GM21529 (cell line): ENCODE results near the gene NAA60.
"Not testable (repeated sequence)": the region's sequence is repeated elsewhere in the genome, so short reads cannot be mapped to it uniquely, and the experiment has no call there.

Experiments
- ATAC-seq: cut with Tn5 transposase; IDR thresholded peaks from one replicate; pipeline ENCODE4 v1.9.1; 2021; ENCODE audit not compliant: unreplicated experiment

The NAA60 gene

DNA sequence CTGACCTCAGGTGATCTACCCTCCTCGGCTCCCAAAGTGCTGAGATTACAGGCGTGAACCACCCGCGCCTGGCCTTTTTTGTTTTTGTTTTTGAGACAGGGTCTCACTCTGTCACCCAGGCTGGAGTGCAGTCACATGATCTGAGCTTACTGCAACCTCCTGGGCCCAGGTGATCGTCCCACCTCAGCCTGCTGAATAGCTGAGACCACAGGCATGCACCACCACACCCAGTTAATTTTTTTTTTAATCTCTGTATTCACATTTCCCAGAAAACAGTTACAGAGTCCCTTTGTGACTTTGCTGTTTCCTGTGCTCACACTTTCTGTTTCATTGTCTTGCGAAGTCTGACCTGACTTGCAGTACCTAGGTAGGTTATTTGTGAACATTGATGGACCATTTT is 60.0 kb downstream of the NAA60 start:
- no peak for ATAC-seq

DNA sequence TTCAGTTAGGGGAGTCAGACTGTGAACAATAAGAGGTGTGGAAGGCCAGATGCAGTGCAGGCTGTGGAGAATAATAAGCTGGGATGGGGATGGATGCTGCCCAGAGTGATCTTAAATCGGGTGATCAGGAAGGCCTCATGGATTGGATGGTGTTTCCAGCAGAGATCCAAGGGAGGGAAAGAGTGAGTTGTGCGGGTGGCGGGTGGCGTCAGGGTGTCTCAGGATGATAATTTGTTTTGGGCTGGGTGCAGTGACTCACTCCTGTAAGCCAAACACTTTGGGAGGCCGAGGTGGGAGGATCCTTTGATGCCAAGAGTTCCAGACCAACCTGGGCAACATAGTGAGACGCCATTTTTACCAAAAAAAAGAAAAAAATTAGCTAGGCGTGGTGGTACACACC is 65.3 kb downstream of the NAA60 start:
- ATAC-seq, result no peak

DNA sequence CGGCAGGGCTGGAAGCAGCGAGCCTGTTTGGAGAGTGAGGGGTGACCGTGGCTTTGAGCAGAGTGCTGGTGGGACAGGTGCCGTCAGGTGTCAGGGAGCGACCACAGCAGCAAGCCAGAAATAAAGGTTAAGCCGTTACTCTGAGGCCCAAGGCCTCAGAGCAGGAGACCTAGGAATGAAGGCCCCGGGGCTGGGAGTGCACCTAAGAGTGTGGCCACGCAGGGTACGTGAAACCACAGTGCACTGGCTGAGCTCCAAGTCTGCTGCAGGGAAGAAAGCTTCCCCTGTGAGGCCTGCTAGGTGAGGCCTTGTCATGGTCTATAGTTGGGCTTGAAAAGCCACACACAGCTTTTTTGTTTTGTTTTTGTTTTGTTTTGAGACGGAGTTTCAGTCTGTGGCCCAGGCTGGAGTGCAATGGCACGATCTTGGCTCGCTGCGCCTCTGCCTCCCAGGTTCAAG is 66.0 kb downstream of the NAA60 start:
- no peak for ATAC-seq

DNA sequence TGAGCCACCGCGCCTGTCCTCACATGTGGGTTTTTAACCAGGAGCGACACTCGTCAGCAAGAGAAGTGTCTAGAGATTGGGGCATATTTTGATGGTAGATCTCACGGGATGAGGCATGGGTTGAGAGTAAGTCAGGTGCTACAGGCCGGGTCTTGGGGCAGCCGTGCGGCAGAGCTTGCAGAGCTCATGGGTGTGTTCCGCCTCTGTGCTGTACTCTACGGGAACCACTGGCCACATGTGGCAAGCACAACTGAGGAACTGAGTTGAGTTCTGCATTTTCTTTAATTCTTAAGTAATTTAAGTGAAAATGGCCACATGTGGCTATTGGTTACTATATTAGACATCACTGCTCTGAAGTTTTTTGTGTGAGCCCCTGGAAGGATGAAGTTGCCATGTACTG is 66.9 kb downstream of the NAA60 start:
- no peak for ATAC-seq

DNA sequence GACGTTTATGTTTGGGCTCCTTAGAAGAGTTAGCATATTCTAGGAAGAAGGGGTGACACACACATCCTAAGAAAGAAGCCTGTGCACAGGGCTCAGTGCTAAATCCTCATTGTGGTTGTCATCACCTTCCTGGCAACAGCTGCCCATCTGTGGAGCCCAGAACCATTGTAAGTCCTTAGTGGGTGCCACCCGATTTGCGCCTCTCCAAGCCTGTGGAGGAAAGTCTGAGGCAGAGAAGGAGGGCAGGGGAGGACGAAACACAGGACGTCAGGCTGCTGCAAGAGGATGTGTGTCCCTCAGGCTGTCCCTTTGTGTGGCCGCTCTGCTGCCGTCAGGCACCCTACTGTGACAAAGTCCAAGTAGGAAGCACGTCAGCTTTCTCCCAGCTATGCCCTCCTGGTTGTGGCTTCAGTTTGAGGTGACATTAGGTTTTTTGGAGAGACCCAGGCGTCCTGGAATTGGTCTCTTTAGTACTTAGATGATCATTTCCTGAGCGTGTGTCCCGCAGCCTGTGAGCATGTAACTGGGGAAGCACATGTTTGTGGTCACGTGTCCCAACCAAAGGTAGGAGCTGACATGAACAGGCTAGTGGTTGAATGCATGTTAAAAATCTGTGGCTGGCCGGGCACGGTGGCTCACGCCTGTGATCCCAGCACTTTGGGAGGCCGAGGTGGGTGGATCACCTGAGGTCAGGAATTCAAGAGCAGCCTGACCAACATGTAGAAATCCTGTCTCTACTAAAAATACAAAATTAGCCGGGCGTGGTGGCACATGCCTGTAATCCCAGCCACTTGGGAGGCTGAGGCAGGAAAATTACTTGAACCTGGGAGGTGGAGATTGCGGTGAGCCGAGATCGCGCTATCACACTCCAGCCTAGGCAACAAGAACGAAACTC is 68.1 kb downstream of the NAA60 start:
- ATAC-seq, result no peak

DNA sequence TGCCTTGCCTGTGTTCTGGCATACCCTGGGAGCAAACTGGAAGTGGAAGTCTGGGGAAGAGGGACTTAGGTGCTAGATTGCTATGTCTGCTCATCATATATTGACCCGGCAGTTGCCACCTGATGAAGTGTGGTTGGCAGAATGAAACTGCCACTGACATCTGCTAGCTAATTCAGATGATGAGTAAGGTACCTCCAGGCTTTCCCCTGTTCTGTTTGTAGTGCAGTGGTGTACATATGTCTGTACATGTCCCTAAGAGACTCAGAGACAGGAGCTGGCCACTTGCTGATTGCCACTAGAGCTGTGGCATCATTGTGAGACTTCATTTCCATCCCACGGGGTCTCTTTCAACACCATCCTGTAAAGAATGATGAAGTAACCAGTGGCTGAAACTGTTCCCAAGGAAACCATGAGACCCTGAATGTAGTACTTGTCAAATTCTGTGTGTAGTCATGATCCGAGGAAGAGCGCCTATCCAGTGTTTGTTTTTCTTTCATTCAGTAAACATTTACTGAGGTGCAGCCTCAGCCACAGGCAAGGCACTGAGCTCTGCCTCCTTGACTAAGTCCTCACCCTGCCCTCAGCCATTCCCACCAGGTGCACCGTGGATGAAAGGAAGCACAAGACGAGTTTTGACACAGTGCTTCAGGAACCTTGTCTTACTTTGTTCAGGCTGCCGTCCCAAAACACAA is 70.6 kb downstream of the NAA60 start:
- ATAC-seq, result no peak

DNA sequence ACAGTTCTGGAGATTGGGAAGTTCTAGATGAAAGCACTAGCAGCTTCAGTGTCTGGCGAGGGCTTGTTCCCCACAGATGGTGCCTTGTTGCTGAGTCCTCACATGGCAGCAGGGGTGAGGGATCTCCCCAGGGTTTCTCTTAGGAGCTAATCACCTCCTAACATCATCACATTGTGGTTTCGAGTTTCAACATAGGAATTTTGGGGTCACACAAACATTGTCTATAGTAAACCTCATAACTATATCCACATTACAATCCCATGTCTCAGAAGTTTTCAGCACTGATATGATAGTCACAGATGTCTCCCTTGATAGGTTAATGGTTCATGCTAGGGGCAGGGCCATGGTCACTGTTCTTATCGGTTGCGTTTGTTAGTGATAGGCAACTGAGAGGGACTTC is 71.1 kb downstream of the NAA60 start:
- ATAC-seq, result no peak

DNA sequence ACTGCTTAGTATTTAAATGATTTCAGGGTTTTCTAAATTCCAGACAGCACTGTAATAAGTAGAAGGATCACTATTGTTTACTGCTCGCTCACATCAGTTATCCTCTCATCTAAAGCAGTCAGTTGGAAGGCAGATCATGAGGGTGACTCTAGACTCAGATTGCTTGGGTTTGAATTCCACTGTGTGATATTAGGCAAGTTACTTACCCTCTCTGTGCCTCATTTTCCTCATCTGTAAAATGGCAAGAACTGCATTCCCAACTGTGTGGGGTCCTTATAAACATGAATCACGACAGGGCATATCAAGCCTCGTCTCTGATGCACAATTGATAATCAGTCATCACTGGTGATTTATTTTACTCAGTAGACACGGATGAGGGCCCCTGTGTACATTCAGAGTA is 72.4 kb downstream of the NAA60 start:
- ATAC-seq, result no peak

DNA sequence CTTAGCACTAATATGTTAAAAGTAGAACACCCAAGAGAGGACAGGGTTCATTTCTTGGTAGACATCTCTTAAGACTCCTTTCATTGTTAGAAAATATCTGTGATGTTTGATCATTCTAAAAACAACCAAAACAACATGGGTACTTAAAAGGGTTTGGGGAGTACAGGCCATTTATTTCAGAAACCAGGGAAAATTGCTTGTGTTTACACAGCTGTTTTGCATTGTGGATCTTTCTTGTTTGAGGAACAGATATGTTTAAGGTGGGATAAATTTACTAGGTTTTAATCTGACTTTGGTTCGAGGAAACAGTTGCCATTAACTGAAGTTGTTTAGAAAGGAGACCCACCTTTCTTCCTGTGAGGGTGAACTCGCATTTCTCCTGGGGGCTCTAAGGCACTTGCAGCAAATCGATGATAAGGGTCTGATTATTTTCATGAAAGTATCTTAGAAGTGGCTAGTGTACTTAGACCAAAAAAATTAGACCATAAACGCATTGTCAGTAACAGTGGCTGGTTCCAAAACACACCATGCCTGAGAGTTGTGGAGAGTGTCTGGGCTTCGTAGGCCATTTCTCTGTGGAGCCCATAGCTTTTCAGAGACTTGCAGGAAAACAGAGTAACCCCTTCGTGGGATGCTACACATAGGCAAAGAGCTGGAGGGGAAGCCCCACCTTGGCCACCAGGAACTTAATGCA is 75.0 kb downstream of the NAA60 start:
- no peak for ATAC-seq

DNA sequence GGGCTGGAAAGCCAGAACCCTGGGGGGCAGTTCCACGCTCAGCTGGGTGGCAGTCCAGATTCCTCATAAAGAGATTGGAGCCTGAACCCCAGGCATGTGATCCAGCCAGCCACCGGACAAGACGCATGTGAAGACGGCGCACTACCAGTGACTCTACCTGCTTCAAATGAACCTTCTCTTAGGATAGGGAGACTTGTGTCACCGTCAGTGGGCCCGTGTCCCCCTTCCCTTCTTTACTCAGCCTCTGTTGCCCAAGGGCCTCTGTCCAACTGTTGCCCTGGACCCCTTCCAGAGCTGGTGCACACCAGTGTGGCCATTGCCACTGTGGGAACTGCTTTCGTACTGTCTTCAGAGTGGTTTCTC is 75.5 kb downstream of the NAA60 start:
- no peak for ATAC-seq

DNA sequence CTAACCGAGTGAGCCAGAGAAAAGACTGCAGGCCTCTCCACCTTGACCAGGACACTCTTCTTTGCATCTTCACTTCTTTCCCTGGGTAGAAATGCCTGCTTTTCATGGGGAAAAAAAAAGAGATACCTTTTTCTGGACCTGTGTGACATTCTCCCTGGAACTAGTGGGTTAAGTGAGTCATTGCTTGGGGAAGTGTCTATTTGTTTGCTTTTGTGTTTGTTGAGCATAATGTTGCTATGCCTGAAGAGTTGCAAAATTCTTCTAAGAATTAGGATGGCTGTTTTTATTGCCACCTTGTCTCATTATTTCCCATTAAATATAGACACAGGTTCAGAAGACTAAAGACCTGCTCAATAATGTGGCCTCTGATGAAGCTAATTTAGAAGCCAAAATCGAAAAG is 76.1 kb downstream of the NAA60 start:
- no peak for ATAC-seq

DNA sequence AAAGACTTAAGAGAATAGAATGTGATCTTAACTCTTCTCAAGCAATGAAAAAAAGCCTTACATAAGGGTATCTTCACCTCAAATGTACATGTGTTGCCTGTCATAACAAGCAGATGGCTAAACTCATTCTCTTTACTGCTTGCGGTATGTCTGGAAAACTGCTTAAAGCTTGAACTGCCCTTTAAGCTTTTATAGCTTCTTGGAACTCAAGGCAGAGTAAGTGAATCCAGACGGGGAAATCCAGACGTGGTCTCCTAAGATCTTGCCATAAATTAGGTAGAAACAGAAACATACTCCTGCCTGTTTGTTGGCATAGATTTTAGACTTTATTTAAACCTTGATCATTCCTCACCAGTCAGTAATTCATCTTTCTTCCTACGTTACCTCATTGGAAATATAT is 76.9 kb downstream of the NAA60 start:
- no peak for ATAC-seq

DNA sequence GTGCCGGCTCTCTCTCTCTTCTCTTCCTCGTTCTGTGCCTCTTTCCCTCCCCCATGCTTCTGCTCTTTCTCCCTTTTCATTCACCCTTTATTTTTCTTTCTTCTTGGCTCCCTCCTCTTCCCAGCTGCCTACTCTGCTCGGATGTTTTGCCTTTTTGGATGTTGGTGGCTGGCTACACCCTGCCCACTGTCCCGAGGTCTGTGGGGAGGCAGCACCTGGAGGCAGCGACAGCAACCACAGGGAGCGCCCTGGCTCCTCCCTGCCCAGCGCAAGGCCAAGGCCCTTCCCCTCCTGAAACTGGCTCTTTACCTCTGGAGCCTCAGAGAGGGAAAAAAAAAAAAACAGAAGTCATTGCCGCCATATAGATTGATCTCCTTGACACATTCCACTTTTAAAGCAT is 77.4 kb downstream of the NAA60 start:
- ATAC-seq, result no peak

DNA sequence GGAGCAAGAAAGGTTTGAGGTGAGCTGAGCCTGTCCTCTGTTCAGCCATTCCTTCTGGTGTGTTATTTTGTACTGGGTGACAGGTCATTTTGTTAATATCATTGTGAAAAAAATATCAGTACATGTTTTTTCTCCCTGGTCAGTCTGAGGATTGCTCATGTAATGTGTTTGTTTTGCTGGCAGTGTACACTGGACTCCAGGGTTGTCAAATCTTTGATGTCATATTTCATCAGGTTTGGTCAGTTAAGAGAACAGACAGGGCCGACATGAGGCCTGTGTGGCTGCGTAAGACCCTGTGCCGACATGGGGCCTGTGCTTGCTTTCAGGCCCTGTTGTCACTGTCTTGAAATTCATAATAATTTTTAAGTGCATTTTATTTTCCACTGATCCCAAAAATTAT is 79.8 kb downstream of the NAA60 start:
- ATAC-seq, result no peak

DNA sequence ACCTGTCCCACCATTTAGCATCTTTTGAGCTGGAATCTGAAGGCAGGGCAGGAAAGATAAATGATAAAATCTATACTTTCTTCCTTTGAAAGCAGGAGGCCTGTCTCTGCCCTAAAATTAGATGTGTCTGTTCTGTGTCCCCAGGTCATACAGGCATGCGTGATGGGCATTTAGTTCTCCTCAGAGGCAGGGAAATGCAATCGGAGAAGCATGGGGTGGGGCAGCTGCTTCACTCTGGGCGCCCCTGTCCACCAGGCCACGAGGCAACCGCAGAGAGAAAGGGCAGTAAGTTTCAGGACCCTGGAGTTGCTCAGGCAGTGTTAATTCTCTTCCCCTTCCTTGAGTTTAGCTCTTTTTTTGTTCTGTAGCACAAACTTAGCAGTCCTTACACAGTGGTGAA is 82.5 kb downstream of the NAA60 start:
- ATAC-seq, result no peak

DNA sequence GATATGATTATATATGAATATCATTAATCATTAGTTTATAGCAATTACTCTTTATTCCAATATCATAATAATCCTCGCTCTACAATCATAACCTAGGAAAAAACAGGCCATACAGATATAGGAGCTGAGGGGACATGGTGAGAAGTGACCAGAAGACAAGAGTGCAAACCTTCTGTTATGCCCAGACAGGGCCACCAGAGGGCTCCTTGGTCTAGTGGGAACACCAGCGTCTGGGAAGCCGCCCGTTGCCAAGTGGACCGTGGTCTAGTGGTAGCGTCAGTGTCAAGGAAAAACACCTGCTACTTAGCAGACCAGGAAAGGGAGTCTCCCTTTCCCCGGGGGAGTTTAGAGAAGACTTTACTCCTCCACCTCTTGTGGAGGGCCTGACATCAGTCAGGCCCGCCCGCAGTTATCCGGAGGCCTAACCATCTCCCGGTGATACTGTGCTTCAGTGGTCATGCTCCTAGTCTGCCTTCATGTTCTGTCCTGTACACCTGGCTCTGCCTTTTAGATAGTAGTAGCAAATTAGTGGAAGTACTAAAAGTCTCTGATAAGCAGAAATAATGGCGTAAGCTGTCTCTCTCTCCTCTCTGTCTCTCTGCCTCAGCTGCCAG is 83.8 kb downstream of the NAA60 start:
- not testable (repeated sequence) for ATAC-seq

DNA sequence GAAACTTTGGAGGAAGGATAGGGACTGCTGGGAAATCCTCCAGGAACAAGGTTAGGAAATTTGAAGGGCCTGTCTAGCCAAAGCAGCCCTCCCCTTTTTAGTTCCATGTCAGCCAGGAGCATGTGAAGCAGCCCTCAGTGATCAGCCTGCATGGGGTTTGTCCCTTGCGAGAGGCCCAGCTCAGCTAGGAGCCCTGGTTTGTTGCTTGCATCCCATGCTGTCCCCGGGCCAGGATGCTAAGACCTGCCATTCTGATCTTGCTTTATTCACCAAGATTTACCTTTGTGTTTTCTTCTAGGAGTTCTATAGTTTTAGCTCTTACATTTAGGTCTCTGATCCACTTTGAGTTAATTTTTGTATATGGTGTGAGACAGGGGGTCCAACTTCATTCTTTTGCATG is 84.9 kb downstream of the NAA60 start:
- no peak for ATAC-seq

DNA sequence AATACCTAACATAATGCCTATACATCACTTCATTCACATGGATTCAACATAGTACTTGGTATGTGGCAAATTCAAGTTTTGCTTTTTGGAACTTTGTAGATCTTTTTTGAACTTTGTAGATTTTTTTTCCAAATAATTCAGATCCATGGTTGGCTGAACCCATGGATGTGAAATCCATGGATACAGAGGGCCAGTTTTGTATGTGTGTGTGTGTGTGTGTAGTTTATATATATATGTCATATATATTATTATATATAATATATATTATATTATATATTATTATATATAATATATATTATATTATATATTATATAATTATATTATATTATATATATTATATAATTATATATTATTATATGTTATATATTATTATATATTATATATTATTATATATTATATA is 85.7 kb downstream of the NAA60 start:
- no peak for ATAC-seq

DNA sequence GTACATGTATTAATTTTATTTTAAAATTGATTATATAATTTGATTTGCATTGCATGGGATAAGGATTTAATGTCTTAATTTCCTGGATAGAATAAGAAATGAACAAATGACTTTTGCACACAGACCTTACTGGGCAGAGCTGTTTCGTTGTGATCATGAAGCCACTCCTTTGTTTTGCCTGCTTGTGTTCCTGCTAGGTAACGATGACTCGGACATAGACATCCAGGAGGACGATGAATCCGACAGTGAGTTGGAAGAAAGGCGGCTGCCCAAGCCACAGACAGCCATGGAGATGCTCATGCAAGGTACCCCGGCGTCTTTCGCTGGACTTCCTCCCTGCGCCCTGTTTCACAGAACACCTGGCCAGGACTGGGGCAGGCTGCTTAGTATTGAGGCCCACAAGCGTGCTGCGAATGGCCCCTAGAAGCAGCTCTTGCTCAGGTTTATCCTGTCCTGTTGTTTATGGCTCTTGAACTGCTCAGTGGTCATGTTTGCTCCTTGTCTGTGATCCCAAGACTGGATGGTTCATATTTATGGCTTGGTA is 87.0 kb downstream of the NAA60 start:
- ATAC-seq, result no peak

DNA sequence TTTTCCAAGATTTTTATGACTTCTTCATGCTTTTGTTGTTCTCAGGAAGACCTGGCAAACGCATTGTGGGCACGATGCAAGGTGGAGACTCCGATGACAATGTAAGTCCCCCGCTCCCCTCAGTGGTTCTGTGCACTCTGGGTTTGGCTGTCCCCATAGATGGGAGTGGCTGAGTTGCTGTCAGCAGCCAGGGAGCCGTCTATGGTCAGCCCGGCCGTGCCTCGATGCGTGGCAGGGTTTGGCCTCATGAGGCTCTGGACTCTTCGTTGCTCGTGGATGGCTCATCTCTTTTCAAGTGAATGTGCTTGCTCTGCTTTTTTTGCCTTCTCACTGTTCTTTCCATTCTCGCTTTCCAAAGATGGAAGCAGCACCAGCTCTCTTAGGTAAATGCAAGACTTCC is 89.3 kb downstream of the NAA60 start:
- no peak for ATAC-seq

DNA sequence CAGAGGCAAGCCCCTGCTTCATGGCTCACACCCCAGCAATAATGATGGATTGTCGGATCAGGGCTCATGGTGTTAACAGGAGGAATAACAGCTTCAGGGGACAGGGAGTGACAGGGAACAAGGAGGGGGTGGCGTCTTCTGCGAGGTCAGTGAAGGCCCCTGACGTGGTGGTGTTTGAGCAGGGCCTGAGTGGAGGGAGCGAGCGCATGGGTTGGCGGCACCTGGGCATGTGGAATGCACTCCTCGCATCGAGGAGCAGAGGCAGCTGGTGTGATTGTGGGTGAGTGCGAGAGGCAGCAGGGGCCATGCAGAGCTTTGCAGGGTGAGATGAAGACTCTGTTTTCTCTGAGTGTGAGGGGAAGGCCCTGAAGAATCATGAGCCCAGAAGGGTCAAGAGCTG is 90.6 kb downstream of the NAA60 start:
- no peak for ATAC-seq
